MCF 10A (cell line): ENCODE data around the gene CEP135. TPM values are rescaled to one million over a fixed set of nuclear protein-coding genes. Genes with fewer than 3 reads are reported as not detected.

Experiments
- BruUV-seq: library from RNA; stranded (reverse); fragments of 400-500 nt; replicated peaks from 2 replicates; lab custom pipeline; 2021; lab: Mats Ljungman, UMichigan
- CTCF ChIA-PET: fragments of 300-600 bp; sonication (Branson Sonifier 250); formaldehyde crosslinking; extraction: SDS; loops from one replicate; lab custom pipeline; 2021; ENCODE audit warnings: antibody characterized with exemption, inconsistent platforms; lab: Yijun Ruan, JAX
- POLR2A ChIA-PET: fragments of 300-600, 350-650 bp; sonication (Branson Sonifier 250); formaldehyde crosslinking; extraction: SDS; loops from one replicate; lab custom pipeline; 2020; ENCODE audit warnings: antibody characterized with exemption, inconsistent platforms; lab: Yijun Ruan, JAX
- DNase-seq: peaks from one replicate; pipeline ENCODE4 v3.0.0-alpha.2; 2018; ENCODE audit not compliant: unreplicated experiment
- H3K27ac Mint-ChIP-seq: one replicate; pipeline ENCODE4 v1.8.0; 2022; ENCODE audit warnings: mild to moderate bottlenecking, low read depth, mixed read lengths; ENCODE audit not compliant: unreplicated experiment
- H3K27me3 Mint-ChIP-seq: one replicate; pipeline ENCODE4 v1.8.0; 2022; ENCODE audit warnings: mixed read lengths; ENCODE audit not compliant: insufficient read depth, unreplicated experiment
- H3K36me3 Mint-ChIP-seq: one replicate; pipeline ENCODE4 v1.8.0; 2022; ENCODE audit warnings: mild to moderate bottlenecking, moderate library complexity, mixed read lengths; ENCODE audit not compliant: insufficient read depth, unreplicated experiment
- H3K4me1 Mint-ChIP-seq: one replicate; pipeline ENCODE4 v1.8.0; 2022; ENCODE audit warnings: mixed read lengths; ENCODE audit not compliant: insufficient read depth, unreplicated experiment
- H3K4me3 Mint-ChIP-seq: one replicate; pipeline ENCODE4 v1.8.0; 2022; ENCODE audit warnings: mild to moderate bottlenecking, moderate library complexity, mixed read lengths; ENCODE audit not compliant: unreplicated experiment
- H3K9me3 Mint-ChIP-seq: one replicate; pipeline ENCODE4 v1.8.0; 2022; ENCODE audit warnings: mixed read lengths; ENCODE audit not compliant: unreplicated experiment
- intact Hi-C: fragments of 100-400 bp; cut with micrococcal nuclease; formaldehyde crosslinking; loops from 2 replicates; pipeline ENCODE4 v1.14.1; 2022
- total RNA-seq: library from RNA; stranded (reverse); gene quantifications from 2 replicates; pipeline ENCODE4 v1.2.3, GENCODE V29; 2022
- TF ChIP-seq, protein P1 (sequence below): fragments of 200-600 bp; IDR thresholded peaks from one replicate; pipeline ENCODE4 v1.8.0; 2022; ENCODE audit warnings: antibody characterized with exemption, mild to moderate bottlenecking; ENCODE audit not compliant: unreplicated experiment

CEP135 gene
- total RNA-seq, 1 experiment from 2014 or later = 12.4 TPM

DNA sequence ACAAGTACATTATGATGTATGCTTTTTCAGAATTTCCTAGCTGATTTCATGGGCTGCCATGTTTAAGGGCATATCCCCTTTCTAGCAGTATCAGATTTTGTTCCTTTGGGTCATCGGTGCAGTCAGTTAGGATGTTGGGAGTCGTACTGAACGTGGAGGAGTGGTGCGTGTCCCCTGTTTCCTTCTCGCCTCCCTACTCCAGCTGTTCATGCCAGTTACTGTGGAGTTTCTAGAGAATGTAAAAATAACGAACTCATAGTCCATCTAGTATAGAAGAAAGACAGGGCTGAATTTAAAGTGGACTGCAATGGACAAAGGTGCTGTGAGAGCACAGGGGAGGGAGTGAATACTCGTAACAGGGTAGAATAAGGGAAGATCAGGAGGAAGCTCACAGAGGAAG, 111.3 kb downstream of the CEP135 start:
- no peak for DNase-seq
- BruUV-seq = no TSS peak
- POLR2A ChIA-PET = interaction anchor here (0.6 kb wide), 1 partner anchor 111 kb away, joined by 3 read pairs; the partner anchor contains the start of gene CEP135

DNA sequence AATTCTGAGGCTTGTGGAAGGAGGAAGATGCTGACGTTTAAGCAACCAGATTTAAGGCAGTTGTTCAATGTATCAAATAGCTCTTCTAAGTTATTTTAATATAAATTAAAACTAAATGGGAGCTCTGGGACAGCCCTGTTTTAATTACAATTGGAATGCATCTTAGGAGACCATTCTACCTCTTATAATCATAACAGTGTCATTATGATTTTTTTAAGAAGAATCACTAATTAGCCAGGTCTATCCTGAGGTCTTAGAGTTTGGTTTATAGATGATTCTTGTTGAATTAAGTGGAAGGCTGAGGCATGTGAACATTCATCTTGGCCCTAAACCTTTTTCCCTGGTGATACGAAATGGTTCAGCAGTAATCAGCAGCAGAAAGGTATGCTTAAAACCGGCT, 113.4 kb downstream of the CEP135 start:
- Mint-ChIP-seq H3K4me3 (no peak overlapping the region), H3K27ac (no peak overlapping the region), H3K36me3 (no peaks in the 10 kb centered on the region), H3K4me1 (no peaks in the 10 kb centered on the region), H3K9me3 (no peaks in the 10 kb centered on the region), H3K27me3 (no peaks in the 10 kb centered on the region)
- POLR2A ChIA-PET = no interaction called here
- DNase-seq = no peak
- TF ChIP-seq, protein P1, sequence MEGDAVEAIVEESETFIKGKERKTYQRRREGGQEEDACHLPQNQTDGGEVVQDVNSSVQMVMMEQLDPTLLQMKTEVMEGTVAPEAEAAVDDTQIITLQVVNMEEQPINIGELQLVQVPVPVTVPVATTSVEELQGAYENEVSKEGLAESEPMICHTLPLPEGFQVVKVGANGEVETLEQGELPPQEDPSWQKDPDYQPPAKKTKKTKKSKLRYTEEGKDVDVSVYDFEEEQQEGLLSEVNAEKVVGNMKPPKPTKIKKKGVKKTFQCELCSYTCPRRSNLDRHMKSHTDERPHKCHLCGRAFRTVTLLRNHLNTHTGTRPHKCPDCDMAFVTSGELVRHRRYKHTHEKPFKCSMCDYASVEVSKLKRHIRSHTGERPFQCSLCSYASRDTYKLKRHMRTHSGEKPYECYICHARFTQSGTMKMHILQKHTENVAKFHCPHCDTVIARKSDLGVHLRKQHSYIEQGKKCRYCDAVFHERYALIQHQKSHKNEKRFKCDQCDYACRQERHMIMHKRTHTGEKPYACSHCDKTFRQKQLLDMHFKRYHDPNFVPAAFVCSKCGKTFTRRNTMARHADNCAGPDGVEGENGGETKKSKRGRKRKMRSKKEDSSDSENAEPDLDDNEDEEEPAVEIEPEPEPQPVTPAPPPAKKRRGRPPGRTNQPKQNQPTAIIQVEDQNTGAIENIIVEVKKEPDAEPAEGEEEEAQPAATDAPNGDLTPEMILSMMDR = no peak
- intact Hi-C loops = no loop called here
- BruUV-seq = no TSS peak
- CTCF ChIA-PET = interaction anchor here (0.6 to 1.1 kb wide), 2 partner anchors 11 to 261 kb away, joined by 3 to 5 read pairs; no protein-coding TSS in a partner anchor

More for the DNA sequence above, 111.3 kb downstream of the CEP135 start:
- Mint-ChIP-seq H3K4me3 (no peak overlapping the region), H3K36me3 (no peaks in the 10 kb centered on the region), H3K9me3 (no peaks in the 10 kb centered on the region), H3K27me3 (no peaks in the 10 kb centered on the region), H3K27ac (no peak overlapping the region), H3K4me1 (no peaks in the 10 kb centered on the region)
- TF ChIP-seq, protein P1 = no peak
- intact Hi-C loops = no loop called here
- CTCF ChIA-PET = interaction anchor here (1.0 to 1.1 kb wide), 2 partner anchors 9 to 11 kb away, joined by 3 to 5 read pairs; a partner anchor contains a TSS

DNA sequence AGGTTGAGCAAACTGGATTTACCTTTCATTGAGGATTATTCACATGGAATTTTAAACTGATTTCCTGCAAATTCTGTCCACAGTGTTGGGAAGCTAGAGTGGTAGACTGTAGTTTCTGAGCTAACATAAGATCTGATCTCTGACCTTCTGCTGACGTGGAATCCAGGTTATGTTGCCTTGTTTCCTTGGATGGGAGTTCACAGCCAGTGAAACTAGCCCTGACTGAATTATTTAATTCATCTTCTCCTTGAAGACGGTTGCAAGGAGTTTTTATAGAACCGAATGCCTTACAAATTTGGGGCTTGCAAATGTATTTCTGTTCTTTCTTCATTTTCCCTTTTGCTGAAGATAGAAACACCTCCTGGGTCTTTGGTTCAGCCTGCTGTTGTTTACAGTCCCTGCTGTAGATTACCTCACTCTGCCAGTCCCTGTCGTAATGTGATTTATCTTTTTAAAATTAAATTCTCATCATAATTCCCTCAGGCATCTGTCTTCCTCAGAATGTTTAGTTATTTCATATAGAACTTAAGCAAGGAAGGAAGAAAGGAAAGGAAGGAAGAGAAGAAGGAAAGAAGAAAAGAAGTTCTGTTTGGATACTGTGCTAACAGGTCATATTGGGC, 113.9 kb downstream of the CEP135 start:
- Mint-ChIP-seq H3K4me3 (no peak overlapping the region), H3K36me3 (no peaks in the 10 kb centered on the region), H3K27ac (no peak overlapping the region), H3K27me3 (no peaks in the 10 kb centered on the region), H3K9me3 (no peaks in the 10 kb centered on the region), H3K4me1 (no peaks in the 10 kb centered on the region)
- CTCF ChIA-PET = interaction anchor here (0.6 to 1.1 kb wide), 2 partner anchors 12 to 261 kb away, joined by 3 to 5 read pairs; no protein-coding TSS in a partner anchor
- POLR2A ChIA-PET = no interaction called here
- intact Hi-C loops = no loop called here
- no TSS peak for BruUV-seq
- TF ChIP-seq, protein P1 = no peak
- no peak for DNase-seq

DNA sequence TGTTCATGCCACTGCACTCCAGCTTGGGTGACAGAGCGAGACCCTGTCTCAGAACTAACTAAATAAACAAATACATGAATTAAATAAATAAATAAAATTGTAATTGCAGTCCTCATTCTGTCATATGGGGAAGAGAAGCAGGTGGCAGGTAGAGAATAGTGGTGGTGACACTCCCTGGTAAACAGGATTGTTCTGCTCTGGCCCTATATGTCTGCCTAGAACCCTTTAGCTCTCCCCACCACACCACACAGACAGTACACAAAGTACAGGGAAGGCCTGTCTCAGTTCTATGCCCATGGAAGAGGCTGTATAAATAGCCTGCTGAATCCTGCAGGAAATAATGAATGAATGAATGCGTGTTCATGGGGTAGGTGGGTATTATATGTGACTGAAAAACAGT, 117.7 kb downstream of the CEP135 start:
- Mint-ChIP-seq H3K27me3 (no peaks in the 10 kb centered on the region), H3K4me1 (no peaks in the 10 kb centered on the region), H3K36me3 (no peaks in the 10 kb centered on the region), H3K27ac (no peak overlapping the region), H3K9me3 (no peaks in the 10 kb centered on the region), H3K4me3 (no peak overlapping the region)
- TF ChIP-seq, protein P1 = no peak
- POLR2A ChIA-PET = interaction anchor here (0.6 kb wide), 1 partner anchor 21 kb away, joined by 3 read pairs; no protein-coding TSS in a partner anchor
- DNase-seq = no peak
- BruUV-seq = no TSS peak
- intact Hi-C loops = no loop called here
- CTCF ChIA-PET = interaction anchor here (0.7 kb wide), 1 partner anchor 239 kb away, joined by 3 read pairs; no protein-coding TSS in a partner anchor
